ENCODE measurements around the gene DNAH7.

The DNAH7 gene

GRCh38 chr2:195959341-195959740 lies 109.3 kb downstream of the DNAH7 start:
- DNase-seq (ENCODE audit: low read depth) = no peak
- no peak overlapping the region for H3K4me3 ChIP-seq (ENCODE audit: low read depth, low read length)
- TF ChIP-seq, protein P1, sequence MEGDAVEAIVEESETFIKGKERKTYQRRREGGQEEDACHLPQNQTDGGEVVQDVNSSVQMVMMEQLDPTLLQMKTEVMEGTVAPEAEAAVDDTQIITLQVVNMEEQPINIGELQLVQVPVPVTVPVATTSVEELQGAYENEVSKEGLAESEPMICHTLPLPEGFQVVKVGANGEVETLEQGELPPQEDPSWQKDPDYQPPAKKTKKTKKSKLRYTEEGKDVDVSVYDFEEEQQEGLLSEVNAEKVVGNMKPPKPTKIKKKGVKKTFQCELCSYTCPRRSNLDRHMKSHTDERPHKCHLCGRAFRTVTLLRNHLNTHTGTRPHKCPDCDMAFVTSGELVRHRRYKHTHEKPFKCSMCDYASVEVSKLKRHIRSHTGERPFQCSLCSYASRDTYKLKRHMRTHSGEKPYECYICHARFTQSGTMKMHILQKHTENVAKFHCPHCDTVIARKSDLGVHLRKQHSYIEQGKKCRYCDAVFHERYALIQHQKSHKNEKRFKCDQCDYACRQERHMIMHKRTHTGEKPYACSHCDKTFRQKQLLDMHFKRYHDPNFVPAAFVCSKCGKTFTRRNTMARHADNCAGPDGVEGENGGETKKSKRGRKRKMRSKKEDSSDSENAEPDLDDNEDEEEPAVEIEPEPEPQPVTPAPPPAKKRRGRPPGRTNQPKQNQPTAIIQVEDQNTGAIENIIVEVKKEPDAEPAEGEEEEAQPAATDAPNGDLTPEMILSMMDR (IDR thresholded peaks at IDR 0.05; ENCODE audit: low read depth, low read length, missing control alignments) = no peak
- in situ Hi-C loops (cut with HindIII; ENCODE audit: low sequenced_read_pairs) = no loop called here

DNA sequence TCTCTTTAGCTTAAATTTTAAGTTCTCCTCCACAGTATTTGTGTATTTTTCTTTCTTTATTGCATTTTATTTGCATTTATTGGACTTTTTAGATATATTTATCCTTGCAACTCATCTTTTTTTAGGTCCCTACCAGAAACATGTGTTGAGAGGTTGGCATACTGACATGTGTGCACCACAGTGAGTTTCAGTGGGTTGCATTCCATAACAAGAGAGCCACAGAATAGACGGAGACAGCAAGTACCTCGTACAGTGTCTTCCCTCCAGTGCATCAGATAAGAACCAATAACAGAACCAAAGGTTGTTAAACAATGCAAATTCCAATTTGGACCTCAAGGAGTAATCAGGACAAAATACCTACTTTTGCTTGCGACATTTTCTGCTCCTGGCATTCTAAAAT lies 111.9 kb downstream of the DNAH7 start:
- TF ChIP-seq, protein P1 (IDR thresholded peaks at IDR 0.05; ENCODE audit: low read depth, low read length, missing control alignments) = no peak
- DNase-seq (ENCODE audit: low read depth) = no peak
- in situ Hi-C loops (cut with HindIII; ENCODE audit: low sequenced_read_pairs) = no loop called here

GRCh38 chr2:195945056-195945455 lies 123.6 kb downstream of the DNAH7 start:
- in situ Hi-C loops (cut with HindIII; ENCODE audit: low sequenced_read_pairs) = no loop called here
- TF ChIP-seq, protein P1 (IDR thresholded peaks at IDR 0.05; ENCODE audit: low read depth, low read length, missing control alignments) = no peak
- no peak overlapping the region for H3K4me3 ChIP-seq (ENCODE audit: low read depth, low read length)
- DNase-seq (ENCODE audit: low read depth) = no peak

More for the DNA sequence above, 111.9 kb downstream of the DNAH7 start:
- no peak overlapping the region for H3K4me3 ChIP-seq (ENCODE audit: low read depth, low read length)

- in situ Hi-C loops (cut with HindIII; ENCODE audit: low sequenced_read_pairs) = loop anchor here (5.0 kb wide), 1 partner anchor 275 kb away; no protein-coding TSS in a partner anchor
- no peak for DNase-seq (ENCODE audit: low read depth)
- TF ChIP-seq, protein P1 (IDR thresholded peaks at IDR 0.05; ENCODE audit: low read depth, low read length, missing control alignments) = no peak
- no peak overlapping the region for H3K4me3 ChIP-seq (ENCODE audit: low read depth, low read length)
Observed at GRCh38 chr2:195937176-195937575, 131.5 kb downstream of the DNAH7 start.

DNA sequence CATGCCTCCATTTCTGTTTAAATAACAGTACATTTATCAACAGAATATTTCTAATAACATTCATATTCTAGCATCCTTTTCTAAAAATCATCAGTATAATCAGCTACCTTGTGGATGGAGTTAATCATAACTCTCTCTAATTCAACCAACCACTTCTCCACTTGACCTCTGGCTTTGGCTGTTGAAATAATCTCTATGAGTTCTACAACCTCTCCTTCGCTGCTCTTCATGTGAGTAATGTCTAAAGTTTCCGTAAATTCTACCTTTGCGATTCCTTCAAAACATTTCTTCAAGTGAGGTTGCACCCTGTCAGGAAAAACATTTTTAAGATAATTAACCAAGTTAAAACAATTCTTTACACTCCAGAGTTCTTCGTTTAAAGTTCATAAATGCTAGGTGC lies 134.2 kb downstream of the DNAH7 start:
- TF ChIP-seq, protein P1 (IDR thresholded peaks at IDR 0.05; ENCODE audit: low read depth, low read length, missing control alignments) = no peak
- H3K4me3 ChIP-seq (ENCODE audit: low read depth, low read length) = no peak overlapping the region
- DNase-seq (ENCODE audit: low read depth) = no peak
- in situ Hi-C loops (cut with HindIII; ENCODE audit: low sequenced_read_pairs) = no loop called here

GRCh38 chr2:195929531-195929930 lies 139.1 kb downstream of the DNAH7 start:
- in situ Hi-C loops (cut with HindIII; ENCODE audit: low sequenced_read_pairs) = no loop called here
- TF ChIP-seq, protein P1 (IDR thresholded peaks at IDR 0.05; ENCODE audit: low read depth, low read length, missing control alignments) = no peak
- H3K4me3 ChIP-seq (ENCODE audit: low read depth, low read length) = no peak overlapping the region
- no peak for DNase-seq (ENCODE audit: low read depth)

- TF ChIP-seq, protein P1 (IDR thresholded peaks at IDR 0.05; ENCODE audit: low read depth, low read length, missing control alignments) = no peak
- in situ Hi-C loops (cut with HindIII; ENCODE audit: low sequenced_read_pairs) = no loop called here
- H3K4me3 ChIP-seq (ENCODE audit: low read depth, low read length) = no peak overlapping the region
- no peak for DNase-seq (ENCODE audit: low read depth)
Observed at GRCh38 chr2:195925120-195925519, 143.5 kb downstream of the DNAH7 start.

All from astrocyte of the cerebellum (primary cell).